ENCODE results near the gene MLLT3. TPM values are rescaled to one million over a fixed set of nuclear protein-coding genes. Genes with fewer than 3 reads are reported as not detected.

MLLT3 gene
- polyA plus RNA-seq, 1 experiment = 32.5 TPM

GRCh38 chr9:20436476-20437195 lies 185.7 kb downstream of the MLLT3 start:
- ChIA-PET CTCF (interaction anchor here (0.9 kb wide), 1 partner anchor 188 kb away, joined by 3 read pairs; no protein-coding TSS in a partner anchor), POLR2A (no interaction called here)
- no peak for DNase-seq (ENCODE audit: low read depth, low spot score)
- Histone ChIP-seq H3K9me3 (ENCODE audit: control insufficient read depth, insufficient read depth, low read length) (no peaks in the 10 kb centered on the region), H3K27me3 (ENCODE audit: control insufficient read depth, insufficient read depth, low read length) (no peaks in the 10 kb centered on the region), H3K4me3 (ENCODE audit: low read depth, low read length) (no peak overlapping the region), H3K27ac (ENCODE audit: low read depth, low read length) (no peak overlapping the region)
- no peak for TF ChIP-seq CTCF (IDR thresholded peaks at IDR 0.05; ENCODE audit: low read depth, low read length)

- H3K9me3 ChIP-seq (ENCODE audit: control insufficient read depth, insufficient read depth, low read length) = no peaks in the 10 kb centered on the region
- ChIA-PET CTCF (no interaction called here), POLR2A (no interaction called here)
- DNase-seq (ENCODE audit: low read depth, low spot score) = no peak
- H3K27ac ChIP-seq (ENCODE audit: low read depth, low read length) = no peak overlapping the region
- H3K4me3 ChIP-seq (ENCODE audit: low read depth, low read length) = no peak overlapping the region
- H3K27me3 ChIP-seq (ENCODE audit: control insufficient read depth, insufficient read depth, low read length) = no peaks in the 10 kb centered on the region
- TF ChIP-seq CTCF (IDR thresholded peaks at IDR 0.05; ENCODE audit: low read depth, low read length) = no peak
These were observed 193.3 kb downstream of the MLLT3 start for GRCh38 chr9:20428976-20429375.

GRCh38 chr9:20427359-20427758 lies 194.9 kb downstream of the MLLT3 start:
- Histone ChIP-seq H3K9me3 (ENCODE audit: control insufficient read depth, insufficient read depth, low read length) (no peaks in the 10 kb centered on the region), H3K27ac (ENCODE audit: low read depth, low read length) (no peak overlapping the region), H3K4me3 (ENCODE audit: low read depth, low read length) (no peak overlapping the region), H3K27me3 (ENCODE audit: control insufficient read depth, insufficient read depth, low read length) (no peaks in the 10 kb centered on the region)
- no peak for TF ChIP-seq CTCF (IDR thresholded peaks at IDR 0.05; ENCODE audit: low read depth, low read length)
- no peak for DNase-seq (ENCODE audit: low read depth, low spot score)
- POLR2A ChIA-PET = no interaction called here
- CTCF ChIA-PET = interaction anchor here (0.7 kb wide), 1 partner anchor 514 kb away, joined by 3 read pairs; no protein-coding TSS in a partner anchor

- no peak for TF ChIP-seq CTCF (IDR thresholded peaks at IDR 0.05; ENCODE audit: low read depth, low read length)
- no peak overlapping the region for H3K4me3 ChIP-seq (ENCODE audit: low read depth, low read length)
- ChIA-PET CTCF (no interaction called here), POLR2A (no interaction called here)
- no peaks in the 10 kb centered on the region for H3K27me3 ChIP-seq (ENCODE audit: control insufficient read depth, insufficient read depth, low read length)
- H3K9me3 ChIP-seq (ENCODE audit: control insufficient read depth, insufficient read depth, low read length) = no peaks in the 10 kb centered on the region
- no peak overlapping the region for H3K27ac ChIP-seq (ENCODE audit: low read depth, low read length)
- no peak for DNase-seq (ENCODE audit: low read depth, low spot score)
These were observed 196.3 kb downstream of the MLLT3 start for GRCh38 chr9:20426019-20426418.

- POLR2A ChIA-PET = no interaction called here
- no peak for DNase-seq (ENCODE audit: low read depth, low spot score)
- no peak overlapping the region for H3K4me3 ChIP-seq (ENCODE audit: low read depth, low read length)
- no peaks in the 10 kb centered on the region for H3K27me3 ChIP-seq (ENCODE audit: control insufficient read depth, insufficient read depth, low read length)
- no peaks in the 10 kb centered on the region for H3K9me3 ChIP-seq (ENCODE audit: control insufficient read depth, insufficient read depth, low read length)
- no peak overlapping the region for H3K27ac ChIP-seq (ENCODE audit: low read depth, low read length)
- CTCF ChIA-PET = interaction anchor here (0.7 to 1.1 kb wide), 2 partner anchors 9 to 13 kb away, joined by 3 read pairs; no protein-coding TSS in a partner anchor
- no peak for TF ChIP-seq CTCF (IDR thresholded peaks at IDR 0.05; ENCODE audit: low read depth, low read length)
These were observed 202.8 kb downstream of the MLLT3 start for GRCh38 chr9:20419533-20419932.

Measured in AG04450 (cell line).